ENCODE data around the gene SH3BGRL2.

- no peak for TF ChIP-seq YY1 (IDR thresholded peaks at IDR 0.05)
- no peak for TF ChIP-seq GABPA (IDR thresholded peaks at IDR 0.05 in 1 of 2, conservative IDR thresholded peaks at IDR 0.05 in 1 of 2)
- TF ChIP-seq RXRA (IDR thresholded peaks at IDR 0.05), result no peak
- TF ChIP-seq, protein P1, sequence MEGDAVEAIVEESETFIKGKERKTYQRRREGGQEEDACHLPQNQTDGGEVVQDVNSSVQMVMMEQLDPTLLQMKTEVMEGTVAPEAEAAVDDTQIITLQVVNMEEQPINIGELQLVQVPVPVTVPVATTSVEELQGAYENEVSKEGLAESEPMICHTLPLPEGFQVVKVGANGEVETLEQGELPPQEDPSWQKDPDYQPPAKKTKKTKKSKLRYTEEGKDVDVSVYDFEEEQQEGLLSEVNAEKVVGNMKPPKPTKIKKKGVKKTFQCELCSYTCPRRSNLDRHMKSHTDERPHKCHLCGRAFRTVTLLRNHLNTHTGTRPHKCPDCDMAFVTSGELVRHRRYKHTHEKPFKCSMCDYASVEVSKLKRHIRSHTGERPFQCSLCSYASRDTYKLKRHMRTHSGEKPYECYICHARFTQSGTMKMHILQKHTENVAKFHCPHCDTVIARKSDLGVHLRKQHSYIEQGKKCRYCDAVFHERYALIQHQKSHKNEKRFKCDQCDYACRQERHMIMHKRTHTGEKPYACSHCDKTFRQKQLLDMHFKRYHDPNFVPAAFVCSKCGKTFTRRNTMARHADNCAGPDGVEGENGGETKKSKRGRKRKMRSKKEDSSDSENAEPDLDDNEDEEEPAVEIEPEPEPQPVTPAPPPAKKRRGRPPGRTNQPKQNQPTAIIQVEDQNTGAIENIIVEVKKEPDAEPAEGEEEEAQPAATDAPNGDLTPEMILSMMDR (IDR thresholded peaks at IDR 0.05; ENCODE audit: low read depth, low read length, missing input control), result no peak
- TF ChIP-seq RAD21 (IDR thresholded peaks at IDR 0.05), result no peak
- no peak for TF ChIP-seq ATF3 (IDR thresholded peaks at IDR 0.05)
Observed at GRCh38 chr6:79737172-79737571, 106.0 kb downstream of the SH3BGRL2 start.

Data from liver (tissue), 3 donors.